Urinary bladder (tissue), 4 donors: ENCODE data around the gene ME1. TPM values are rescaled to one million over a fixed set of nuclear protein-coding genes. Genes with fewer than 3 reads are reported as not detected.
"Not testable (repeated sequence)": the region's sequence is repeated elsewhere in the genome, so short reads cannot be mapped to it uniquely, and the experiment has no call there.

Experiments
- DNase-seq: peaks from one replicate; pipeline ENCODE4 v3.0.0-alpha.2; 2015; ENCODE audit errors: extremely low spot score
- H3K27ac ChIP-seq: one replicate; pipeline ENCODE4 v1.5.1; 2013; ENCODE audit warnings: low read depth, mild to moderate bottlenecking, moderate library complexity
- H3K36me3 ChIP-seq: one replicate; pipeline ENCODE4 v1.6.1; 2013; ENCODE audit warnings: mild to moderate bottlenecking, moderate library complexity; ENCODE audit not compliant: insufficient read depth
- H3K4me1 ChIP-seq: one replicate; pipeline ENCODE4 v1.6.1; 2013; ENCODE audit warnings: mild to moderate bottlenecking, moderate library complexity; ENCODE audit not compliant: insufficient read depth
- H3K4me3 ChIP-seq: one replicate; pipeline ENCODE4 v1.5.1; 2013; ENCODE audit warnings: low read depth, low read length
- WGBS: extraction: QIAGEN DNeasy Blood & Tissue Kit; methylation state at CpG from one replicate; pipeline ENCODE4 v1.1.7; 2013; 5-methylcytosine and 5-hydroxymethylcytosine counted together
- polyA plus RNA-seq: library from polyadenylated mRNA; stranded (reverse); fragments of 200-250 nt; gene quantifications from one replicate; pipeline ENCODE4 v1.2.3, GENCODE V29; 2013
- total RNA-seq: library from RNA; depleted of rRNA; stranded (reverse); fragments of >200 nt; gene quantifications from one replicate; pipeline ENCODE4 v1.2.3, GENCODE V29; 2014
- donor health status: healthy with polysubstance abuse.
- donor health status: healthy.

The ME1 gene
- total and polyA plus RNA-seq, 2 donors, result 12.3 to 23.4 TPM

GRCh38 chr6:83307849-83308248 lies 123.0 kb downstream of the ME1 start:
- WGBS, result 84% methylated on average over 1 of the region's 1 CpG
- no peak overlapping the region for H3K4me3 ChIP-seq
- no peaks in the 10 kb centered on the region for H3K4me1 ChIP-seq
- no peak for DNase-seq
- H3K36me3 ChIP-seq, result no peaks in the 10 kb centered on the region
- H3K27ac ChIP-seq, result no peak overlapping the region

GRCh38 chr6:83303426-83303825 lies 127.4 kb downstream of the ME1 start:
- Histone ChIP-seq H3K4me1 (no peaks in the 10 kb centered on the region), H3K27ac (no peak overlapping the region), H3K36me3 (no peaks in the 10 kb centered on the region), H3K4me3 (no peak overlapping the region)
- 65% methylated on average over 1 of the region's 1 CpG for WGBS
- DNase-seq, result no peak

- DNase-seq, result no peak
- WGBS, result 90% methylated on average over 6 of the region's 6 CpGs
- Histone ChIP-seq H3K4me3 (no peak overlapping the region), H3K4me1 (no peaks in the 10 kb centered on the region), H3K36me3 (no peaks in the 10 kb centered on the region), H3K27ac (no peak overlapping the region)
Measured at GRCh38 chr6:83294676-83295075, 136.2 kb downstream of the ME1 start.

GRCh38 chr6:83292900-83293843 lies 137.7 kb downstream of the ME1 start:
- no peak overlapping the region for H3K27ac ChIP-seq
- H3K4me3 ChIP-seq, result no peak overlapping the region
- WGBS, result 90% methylated on average over 9 of the region's 9 CpGs
- no peaks in the 10 kb centered on the region for H3K4me1 ChIP-seq
- DNase-seq, result no peak
- no peaks in the 10 kb centered on the region for H3K36me3 ChIP-seq

- not testable (repeated sequence) for H3K36me3 ChIP-seq, H3K4me3 ChIP-seq, H3K4me1 ChIP-seq, DNase-seq, H3K27ac ChIP-seq
- 98% methylated on average over 6 of the region's 6 CpGs for WGBS
Measured at GRCh38 chr6:83287298-83287697, 143.6 kb downstream of the ME1 start.

GRCh38 chr6:83285917-83286316 lies 144.9 kb downstream of the ME1 start:
- no peak overlapping the region for H3K4me3 ChIP-seq
- peaks cover 2% of the 10 kb centered on the region for H3K4me1 ChIP-seq
- WGBS, result 60% methylated on average over 4 of the region's 4 CpGs
- DNase-seq, result no peak
- H3K36me3 ChIP-seq, result no peaks in the 10 kb centered on the region
- no peak overlapping the region for H3K27ac ChIP-seq

- WGBS, result 21% methylated on average over 1 of the region's 1 CpG
- H3K36me3 ChIP-seq, result no peaks in the 10 kb centered on the region
- no peak overlapping the region for H3K4me3 ChIP-seq
- no peaks in the 10 kb centered on the region for H3K4me1 ChIP-seq
- DNase-seq, result no peak
- H3K27ac ChIP-seq, result no peak overlapping the region
Measured at GRCh38 chr6:83273596-83273995, 157.3 kb downstream of the ME1 start.

- Histone ChIP-seq H3K27ac (no peak overlapping the region), H3K4me1 (no peaks in the 10 kb centered on the region), H3K4me3 (no peak overlapping the region), H3K36me3 (no peaks in the 10 kb centered on the region)
- 53% methylated on average over 6 of the region's 6 CpGs for WGBS
- no peak for DNase-seq
Measured at GRCh38 chr6:83270971-83271719, 159.7 kb downstream of the ME1 start.

- no peak overlapping the region for H3K27ac ChIP-seq
- WGBS, result 76% methylated on average over 2 of the region's 2 CpGs
- no peaks in the 10 kb centered on the region for H3K36me3 ChIP-seq
- H3K4me1 ChIP-seq, result no peaks in the 10 kb centered on the region
- H3K4me3 ChIP-seq, result no peak overlapping the region
- no peak for DNase-seq
Measured at GRCh38 chr6:83265384-83265783, 165.5 kb downstream of the ME1 start.

GRCh38 chr6:83260577-83260976 lies 170.3 kb downstream of the ME1 start:
- Histone ChIP-seq H3K4me1 (no peaks in the 10 kb centered on the region), H3K36me3 (no peaks in the 10 kb centered on the region), H3K4me3 (no peak overlapping the region), H3K27ac (no peak overlapping the region)
- no peak for DNase-seq

GRCh38 chr6:83258517-83258916 lies 172.3 kb downstream of the ME1 start:
- no peak for DNase-seq
- 47% methylated on average over 1 of the region's 1 CpG for WGBS
- no peaks in the 10 kb centered on the region for H3K4me1 ChIP-seq
- no peak overlapping the region for H3K4me3 ChIP-seq
- no peaks in the 10 kb centered on the region for H3K36me3 ChIP-seq
- H3K27ac ChIP-seq, result no peak overlapping the region

- no peak overlapping the region for H3K27ac ChIP-seq
- no peak for DNase-seq
- no peaks in the 10 kb centered on the region for H3K36me3 ChIP-seq
- H3K4me1 ChIP-seq, result no peaks in the 10 kb centered on the region
- no peak overlapping the region for H3K4me3 ChIP-seq
- 97% methylated on average over 3 of the region's 3 CpGs for WGBS
Measured at GRCh38 chr6:83257791-83258190, 173.1 kb downstream of the ME1 start.

GRCh38 chr6:83256719-83257118 lies 174.1 kb downstream of the ME1 start:
- not testable (repeated sequence) for DNase-seq, H3K4me3 ChIP-seq, H3K27ac ChIP-seq, H3K36me3 ChIP-seq, H3K4me1 ChIP-seq
- WGBS, result 98% methylated on average over 3 of the region's 3 CpGs

GRCh38 chr6:83252719-83253118 lies 178.1 kb downstream of the ME1 start:
- H3K4me3 ChIP-seq, result no peak overlapping the region
- peaks cover 2% of the 10 kb centered on the region for H3K36me3 ChIP-seq
- H3K27ac ChIP-seq, result no peak overlapping the region
- 97% methylated on average over 1 of the region's 1 CpG for WGBS
- H3K4me1 ChIP-seq, result no peaks in the 10 kb centered on the region
- DNase-seq, result no peak
